Osteocyte (in vitro differentiated cells): ENCODE results near the gene GNAI2. TPM values are rescaled to one million over a fixed set of nuclear protein-coding genes. Genes with fewer than 3 reads are reported as not detected.

Experiments
- DNase-seq: peaks from one replicate; pipeline ENCODE4 v3.0.0; 2021; ENCODE audit warnings: mixed read lengths; ENCODE audit not compliant: unreplicated experiment; ENCODE audit errors: extremely low spot score
- H3K27ac Mint-ChIP-seq: one replicate; pipeline ENCODE4 v1.8.0; 2021; ENCODE audit warnings: mild to moderate bottlenecking, mixed read lengths; ENCODE audit not compliant: unreplicated experiment
- H3K27me3 Mint-ChIP-seq: one replicate; pipeline ENCODE4 v1.8.0; 2021; ENCODE audit warnings: mixed read lengths; ENCODE audit not compliant: unreplicated experiment
- H3K36me3 Mint-ChIP-seq: one replicate; pipeline ENCODE4 v1.8.0; 2021; ENCODE audit warnings: mixed read lengths; ENCODE audit not compliant: unreplicated experiment
- H3K4me1 Mint-ChIP-seq: one replicate; pipeline ENCODE4 v1.8.0; 2021; ENCODE audit warnings: mixed read lengths; ENCODE audit not compliant: unreplicated experiment
- H3K4me3 Mint-ChIP-seq: one replicate; pipeline ENCODE4 v1.8.0; 2021; ENCODE audit warnings: mild to moderate bottlenecking, moderate library complexity, mixed read lengths; ENCODE audit not compliant: unreplicated experiment
- H3K9me3 Mint-ChIP-seq: one replicate; pipeline ENCODE4 v1.8.0; 2021; ENCODE audit warnings: mixed read lengths; ENCODE audit not compliant: unreplicated experiment
- total RNA-seq: library from RNA; stranded (reverse); gene quantifications from 2 replicates; pipeline ENCODE4 v1.2.1, GENCODE V29; 2021
- TF ChIP-seq, protein P1 (sequence below): fragments of 200-600 bp; sonication (generic); IDR thresholded peaks from 2 replicates; pipeline ENCODE4 v1.5.0; 2021; ENCODE audit warnings: antibody characterized with exemption, mild to moderate bottlenecking, moderate library complexity

The GNAI2 gene
- total RNA-seq, 1 donor from 2014 or later, result 340 TPM

DNA sequence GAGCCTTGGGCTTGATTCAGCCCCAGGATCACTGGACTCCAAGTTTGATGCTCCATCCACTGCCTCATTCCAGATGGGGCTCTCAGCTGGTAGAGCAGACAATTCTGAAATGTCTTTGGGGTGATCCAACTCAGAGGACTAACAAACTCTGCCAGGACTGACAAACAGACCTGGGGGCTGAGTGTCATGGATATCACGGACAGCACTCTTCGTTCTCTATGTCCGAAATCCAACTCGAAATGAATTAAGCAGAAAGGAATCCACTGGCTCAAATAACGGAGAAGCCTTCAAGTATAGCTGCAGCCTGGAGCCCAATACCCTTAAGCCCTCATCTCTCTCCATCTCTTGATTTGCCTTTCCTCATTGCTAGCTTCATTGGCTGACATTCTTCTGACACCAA is 16.7 kb upstream of the GNAI2 start:
- Mint-ChIP-seq H3K36me3 (no peaks in the 10 kb centered on the region), H3K27me3 (peaks cover 3% of the 10 kb centered on the region), H3K27ac (no peak overlapping the region), H3K9me3 (no peaks in the 10 kb centered on the region), H3K4me3 (no peak overlapping the region), H3K4me1 (no peaks in the 10 kb centered on the region)
- TF ChIP-seq, protein P1, sequence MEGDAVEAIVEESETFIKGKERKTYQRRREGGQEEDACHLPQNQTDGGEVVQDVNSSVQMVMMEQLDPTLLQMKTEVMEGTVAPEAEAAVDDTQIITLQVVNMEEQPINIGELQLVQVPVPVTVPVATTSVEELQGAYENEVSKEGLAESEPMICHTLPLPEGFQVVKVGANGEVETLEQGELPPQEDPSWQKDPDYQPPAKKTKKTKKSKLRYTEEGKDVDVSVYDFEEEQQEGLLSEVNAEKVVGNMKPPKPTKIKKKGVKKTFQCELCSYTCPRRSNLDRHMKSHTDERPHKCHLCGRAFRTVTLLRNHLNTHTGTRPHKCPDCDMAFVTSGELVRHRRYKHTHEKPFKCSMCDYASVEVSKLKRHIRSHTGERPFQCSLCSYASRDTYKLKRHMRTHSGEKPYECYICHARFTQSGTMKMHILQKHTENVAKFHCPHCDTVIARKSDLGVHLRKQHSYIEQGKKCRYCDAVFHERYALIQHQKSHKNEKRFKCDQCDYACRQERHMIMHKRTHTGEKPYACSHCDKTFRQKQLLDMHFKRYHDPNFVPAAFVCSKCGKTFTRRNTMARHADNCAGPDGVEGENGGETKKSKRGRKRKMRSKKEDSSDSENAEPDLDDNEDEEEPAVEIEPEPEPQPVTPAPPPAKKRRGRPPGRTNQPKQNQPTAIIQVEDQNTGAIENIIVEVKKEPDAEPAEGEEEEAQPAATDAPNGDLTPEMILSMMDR, result no peak
- DNase-seq, result no peak

DNA sequence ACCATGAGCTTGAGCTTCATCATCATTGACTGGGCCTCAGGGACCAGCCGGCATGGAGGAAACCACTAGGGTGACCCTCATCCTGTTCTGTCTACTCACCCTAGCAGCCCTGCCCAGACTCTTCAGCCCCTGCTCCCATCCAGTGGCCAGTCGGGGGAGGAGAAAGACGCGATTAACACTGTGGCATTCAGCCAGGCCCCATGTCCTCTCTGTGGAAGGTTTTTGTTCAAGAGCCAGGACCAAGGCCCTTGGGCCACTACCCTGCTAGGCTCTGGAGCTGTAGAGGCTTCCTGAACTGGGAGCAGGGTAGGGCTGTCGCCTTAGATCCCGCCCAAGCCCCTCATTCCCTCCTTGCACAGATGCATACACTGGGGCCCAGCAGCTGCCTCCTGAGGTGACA is 15.9 kb upstream of the GNAI2 start:
- no peak overlapping the region for H3K27ac Mint-ChIP-seq
- TF ChIP-seq, protein P1, result no peak
- H3K27me3 Mint-ChIP-seq, result peaks cover 7% of the 10 kb centered on the region
- H3K9me3 Mint-ChIP-seq, result no peaks in the 10 kb centered on the region
- no peaks in the 10 kb centered on the region for H3K4me1 Mint-ChIP-seq
- H3K4me3 Mint-ChIP-seq, result no peak overlapping the region
- no peak for DNase-seq
- no peaks in the 10 kb centered on the region for H3K36me3 Mint-ChIP-seq

- no peak for DNase-seq
- no peaks in the 10 kb centered on the region for H3K36me3 Mint-ChIP-seq
- H3K27me3 Mint-ChIP-seq, result peaks cover 7% of the 10 kb centered on the region
- no peak overlapping the region for H3K4me3 Mint-ChIP-seq
- TF ChIP-seq, protein P1, result no peak
- peaks cover 3% of the 10 kb centered on the region for H3K4me1 Mint-ChIP-seq
- H3K9me3 Mint-ChIP-seq, result no peaks in the 10 kb centered on the region
- H3K27ac Mint-ChIP-seq, result no peak overlapping the region
Measured at GRCh38 chr3:50221051-50221410, 15.0 kb upstream of the GNAI2 start.

DNA sequence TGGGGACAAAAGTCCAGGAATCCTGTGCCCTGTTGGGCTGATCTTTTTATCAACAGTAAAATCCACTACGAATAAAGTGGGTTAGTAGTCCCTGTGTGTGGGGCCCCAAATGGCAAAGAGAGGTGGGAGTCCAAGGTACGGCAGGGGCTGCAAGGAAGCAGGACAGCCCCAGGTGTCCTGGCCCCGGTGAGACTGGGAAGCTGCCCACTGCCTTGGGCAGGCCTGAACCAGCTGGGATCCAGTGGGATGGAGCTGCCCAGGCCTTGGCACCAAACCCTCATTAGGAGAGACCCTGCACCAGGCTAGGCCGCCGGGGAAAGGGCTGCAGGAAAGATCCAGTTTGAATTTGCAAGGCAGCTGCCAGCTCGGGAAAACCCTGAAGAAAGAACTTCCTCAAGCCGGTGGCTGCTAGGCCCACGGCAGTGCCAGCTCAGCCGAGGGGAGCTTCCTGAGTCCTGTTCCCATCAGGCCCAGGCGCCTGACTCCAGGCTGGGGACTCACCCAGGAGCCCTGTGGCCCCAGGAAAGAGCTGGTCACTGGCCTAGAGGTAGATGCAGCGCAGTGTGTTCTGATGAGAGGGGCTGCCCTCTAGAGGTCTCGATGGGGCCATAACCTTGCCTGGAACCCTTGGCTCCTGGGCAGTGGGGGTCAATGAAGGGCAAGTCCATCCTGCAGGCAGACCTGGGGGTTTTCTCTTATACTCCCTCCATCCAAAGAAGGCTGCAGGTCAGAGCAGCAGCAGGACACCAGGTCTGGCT is 14.4 kb upstream of the GNAI2 start:
- DNase-seq, result no peak
- Mint-ChIP-seq H3K4me1 (peaks cover 6% of the 10 kb centered on the region), H3K4me3 (no peak overlapping the region), H3K36me3 (no peaks in the 10 kb centered on the region), H3K27me3 (peaks cover 7% of the 10 kb centered on the region), H3K27ac (no peak overlapping the region), H3K9me3 (no peaks in the 10 kb centered on the region)
- TF ChIP-seq, protein P1, result no peak

- H3K9me3 Mint-ChIP-seq, result no peaks in the 10 kb centered on the region
- TF ChIP-seq, protein P1, result no peak
- no peak overlapping the region for H3K27ac Mint-ChIP-seq
- H3K4me3 Mint-ChIP-seq, result no peak overlapping the region
- no peaks in the 10 kb centered on the region for H3K36me3 Mint-ChIP-seq
- peaks cover 11% of the 10 kb centered on the region for H3K4me1 Mint-ChIP-seq
- no peak for DNase-seq
- peaks cover 7% of the 10 kb centered on the region for H3K27me3 Mint-ChIP-seq
Measured at GRCh38 chr3:50222169-50222528, 13.9 kb upstream of the GNAI2 start.
